Choroid plexus epithelial cell (primary cell): ENCODE measurements around the gene KCTD16.

Experiments
- DNase-seq: peaks from one replicate; pipeline ENCODE4 v3.0.0-alpha.2; 2010; ENCODE audit warnings: low read depth
- H3K4me3 ChIP-seq: 2 replicates; pipeline ENCODE4 v1.5.1; 2011; ENCODE audit warnings: low read depth, mild to moderate bottlenecking, control low read depth, low read length, moderate library complexity
- TF ChIP-seq, protein P1 (sequence below): conservative IDR thresholded peaks from 2 replicates; pipeline ENCODE4 v1.5.1; 2011; ENCODE audit warnings: low read depth, mild to moderate bottlenecking, control low read depth, inconsistent platforms, low read length, moderate library complexity

Gene KCTD16

GRCh38 chr5:144391044-144391443 lies 220.4 kb downstream of the KCTD16 start:
- TF ChIP-seq, protein P1, sequence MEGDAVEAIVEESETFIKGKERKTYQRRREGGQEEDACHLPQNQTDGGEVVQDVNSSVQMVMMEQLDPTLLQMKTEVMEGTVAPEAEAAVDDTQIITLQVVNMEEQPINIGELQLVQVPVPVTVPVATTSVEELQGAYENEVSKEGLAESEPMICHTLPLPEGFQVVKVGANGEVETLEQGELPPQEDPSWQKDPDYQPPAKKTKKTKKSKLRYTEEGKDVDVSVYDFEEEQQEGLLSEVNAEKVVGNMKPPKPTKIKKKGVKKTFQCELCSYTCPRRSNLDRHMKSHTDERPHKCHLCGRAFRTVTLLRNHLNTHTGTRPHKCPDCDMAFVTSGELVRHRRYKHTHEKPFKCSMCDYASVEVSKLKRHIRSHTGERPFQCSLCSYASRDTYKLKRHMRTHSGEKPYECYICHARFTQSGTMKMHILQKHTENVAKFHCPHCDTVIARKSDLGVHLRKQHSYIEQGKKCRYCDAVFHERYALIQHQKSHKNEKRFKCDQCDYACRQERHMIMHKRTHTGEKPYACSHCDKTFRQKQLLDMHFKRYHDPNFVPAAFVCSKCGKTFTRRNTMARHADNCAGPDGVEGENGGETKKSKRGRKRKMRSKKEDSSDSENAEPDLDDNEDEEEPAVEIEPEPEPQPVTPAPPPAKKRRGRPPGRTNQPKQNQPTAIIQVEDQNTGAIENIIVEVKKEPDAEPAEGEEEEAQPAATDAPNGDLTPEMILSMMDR = no peak
- H3K4me3 ChIP-seq = no peak overlapping the region
- no peak for DNase-seq

- TF ChIP-seq, protein P1 = no peak
- no peak overlapping the region for H3K4me3 ChIP-seq
- no peak for DNase-seq
These were observed 223.2 kb downstream of the KCTD16 start for GRCh38 chr5:144393641-144394435.

- TF ChIP-seq, protein P1 = no peak
- H3K4me3 ChIP-seq = no peak overlapping the region
These were observed 225.0 kb downstream of the KCTD16 start for GRCh38 chr5:144395704-144396103.

DNA sequence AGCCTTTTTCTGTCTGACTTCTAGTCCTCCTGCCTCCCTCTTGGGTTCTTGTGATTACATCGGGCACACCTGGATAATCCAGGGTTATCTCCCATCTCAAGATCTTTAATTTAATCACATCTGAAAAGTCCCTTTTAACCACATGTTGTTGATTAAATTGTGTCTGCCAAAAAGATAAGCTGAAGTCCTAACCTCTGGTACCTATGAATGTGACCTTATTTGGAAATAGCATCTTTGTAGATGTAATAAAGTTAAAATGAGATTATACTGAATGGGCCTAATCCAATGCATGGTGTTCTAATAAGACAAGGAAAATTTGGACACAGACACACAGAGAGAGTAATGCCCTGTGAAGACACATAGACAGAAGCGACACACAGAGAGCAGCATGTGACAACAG lies 232.4 kb downstream of the KCTD16 start:
- TF ChIP-seq, protein P1 = no peak
- H3K4me3 ChIP-seq = no peak overlapping the region
- DNase-seq = no peak

More at GRCh38 chr5:144395704-144396103, 225.0 kb downstream of the KCTD16 start:
- DNase-seq = no peak

GRCh38 chr5:144403817-144404420 lies 233.2 kb downstream of the KCTD16 start:
- H3K4me3 ChIP-seq = no peak overlapping the region
- no peak for DNase-seq
- TF ChIP-seq, protein P1 = no peak

DNA sequence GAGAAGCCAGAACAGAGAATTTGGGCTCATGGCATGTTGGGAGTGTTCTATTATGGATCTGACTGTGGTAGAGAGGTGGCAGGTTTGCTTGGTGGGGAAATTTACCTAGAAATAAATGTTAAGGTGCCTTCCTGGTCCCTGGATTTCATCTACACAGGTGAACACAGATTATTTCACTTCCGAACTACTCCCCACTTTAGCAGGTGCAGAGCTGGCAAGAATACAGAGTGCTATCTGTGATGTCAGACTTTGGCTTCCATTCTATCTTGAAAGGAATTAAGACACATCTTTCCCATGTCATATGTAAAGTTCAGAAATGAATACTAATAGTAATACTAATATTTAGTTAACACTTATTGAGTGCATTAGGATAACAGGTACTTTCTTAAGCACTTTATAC lies 234.0 kb downstream of the KCTD16 start:
- TF ChIP-seq, protein P1 = no peak

More for the DNA sequence above, 234.0 kb downstream of the KCTD16 start:
- no peak for DNase-seq
- no peak overlapping the region for H3K4me3 ChIP-seq
